Embryonic facial prominence (tissue), 1 donor: ENCODE measurements around the gene TMEM81.

Source experiments
- DNase-seq: peaks from one replicate; pipeline ENCODE4 v3.0.0-alpha.2; 2016; ENCODE audit errors: extremely low spot score

The TMEM81 gene

DNA sequence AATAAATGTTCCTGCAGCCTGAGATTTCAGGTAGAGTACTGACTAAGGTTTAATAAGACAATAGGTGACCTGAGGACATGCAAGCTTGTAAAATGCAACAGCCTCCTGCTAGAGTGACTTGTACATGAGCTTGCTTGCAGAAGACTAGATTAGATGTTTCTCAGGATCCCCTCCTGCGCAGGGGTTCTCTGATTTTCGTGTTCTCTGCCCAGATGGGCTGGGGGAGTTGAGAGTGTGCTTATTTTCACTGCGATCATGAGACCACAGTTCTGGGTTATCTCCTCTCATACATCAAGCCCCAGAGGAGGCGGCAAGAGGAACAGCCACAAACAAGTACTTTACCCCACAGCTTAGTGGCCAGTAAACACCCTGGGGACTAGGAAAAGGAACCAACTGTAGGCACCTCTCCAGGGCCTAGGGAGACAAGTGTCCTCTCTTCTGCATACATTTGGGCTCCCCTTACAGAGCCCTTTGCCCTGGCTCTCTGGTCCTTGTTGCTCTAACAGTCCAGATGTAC, 8.0 kb downstream of the TMEM81 start:
- no peak for DNase-seq

DNA sequence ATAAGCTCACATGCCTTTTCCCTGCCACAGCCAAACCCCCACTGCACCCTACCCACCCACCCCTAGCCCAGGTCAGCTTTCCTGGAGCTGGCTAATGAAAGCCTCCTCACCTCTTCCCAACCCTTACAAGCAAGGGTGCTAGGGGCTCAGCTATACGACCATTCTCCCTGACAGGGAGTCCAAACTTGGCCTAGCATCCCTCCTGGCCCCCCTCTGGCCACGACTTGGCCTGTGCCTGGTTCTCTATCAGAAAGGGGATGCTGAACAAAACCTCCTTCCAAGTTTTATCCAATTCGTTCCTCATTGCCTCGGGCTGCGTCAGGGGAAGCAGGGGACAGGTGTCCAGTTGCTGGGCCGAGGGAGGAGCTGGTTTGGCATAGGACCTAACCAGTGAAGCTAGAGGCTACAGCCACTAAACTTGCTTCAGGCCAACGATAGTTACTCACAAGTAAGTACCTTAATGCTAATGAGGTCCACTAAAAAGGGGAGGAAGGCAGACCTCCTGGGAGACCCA, 8.6 kb downstream of the TMEM81 start:
- no peak for DNase-seq

DNA sequence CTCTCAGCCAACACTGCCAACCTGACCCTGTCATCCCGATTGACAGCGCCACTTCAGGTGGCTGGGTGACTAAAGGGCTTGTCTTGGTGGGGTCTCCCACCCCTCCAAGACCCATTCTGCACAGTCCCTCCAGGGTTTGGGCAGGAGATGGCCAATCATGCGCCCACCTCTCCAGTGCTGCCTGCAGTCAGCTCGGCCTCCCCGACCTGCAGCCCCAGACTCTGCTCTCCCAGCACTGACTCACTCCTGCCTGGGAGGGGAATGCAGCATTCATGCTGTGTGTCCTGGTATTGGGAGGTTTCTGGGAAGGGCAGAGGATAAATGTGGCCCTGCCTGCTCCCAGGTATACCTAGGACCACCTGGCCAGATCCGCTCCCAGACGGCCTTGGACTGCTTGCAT, 9.7 kb downstream of the TMEM81 start:
- no peak for DNase-seq

DNA sequence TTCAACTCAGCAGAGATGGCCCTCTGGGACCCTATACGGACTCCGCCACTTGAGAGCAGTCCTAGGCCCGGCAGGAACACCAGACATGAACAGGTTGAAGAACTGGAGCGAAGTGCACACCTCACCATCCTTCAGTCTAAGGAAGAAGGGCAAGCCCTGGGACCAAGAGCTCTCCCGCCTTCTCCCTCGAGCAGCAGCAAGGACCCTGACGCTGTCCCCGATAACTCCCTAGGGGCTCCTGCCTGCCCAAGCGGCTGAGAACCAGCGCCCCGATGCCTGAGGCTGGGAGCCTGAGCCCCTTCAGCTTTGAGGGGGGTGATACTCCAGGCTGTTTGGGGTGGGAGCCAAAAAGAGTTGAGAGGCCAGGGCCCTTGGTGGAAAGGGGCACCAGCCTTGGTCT, 10.2 kb downstream of the TMEM81 start:
- DNase-seq: no peak

DNA sequence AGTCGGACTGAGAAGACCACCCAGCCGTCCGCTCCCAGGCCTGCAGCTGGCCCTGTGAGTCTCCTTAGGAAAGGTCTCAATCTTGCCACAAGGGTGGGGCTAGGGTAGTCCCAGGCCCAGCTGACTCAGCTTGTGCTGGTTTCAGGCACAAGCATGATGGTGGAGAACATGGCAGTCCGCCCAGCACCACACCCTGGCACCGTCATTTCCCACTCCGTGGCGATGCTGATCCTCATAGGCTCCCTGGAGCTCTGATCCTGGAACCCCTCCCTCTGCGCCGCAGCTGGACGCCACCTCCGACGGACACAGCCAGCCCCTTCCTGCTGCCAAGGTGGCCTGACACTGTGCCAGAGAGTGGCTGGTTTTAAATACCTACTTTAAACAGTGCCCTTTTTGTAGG, 10.7 kb downstream of the TMEM81 start:
- no peak for DNase-seq

DNA sequence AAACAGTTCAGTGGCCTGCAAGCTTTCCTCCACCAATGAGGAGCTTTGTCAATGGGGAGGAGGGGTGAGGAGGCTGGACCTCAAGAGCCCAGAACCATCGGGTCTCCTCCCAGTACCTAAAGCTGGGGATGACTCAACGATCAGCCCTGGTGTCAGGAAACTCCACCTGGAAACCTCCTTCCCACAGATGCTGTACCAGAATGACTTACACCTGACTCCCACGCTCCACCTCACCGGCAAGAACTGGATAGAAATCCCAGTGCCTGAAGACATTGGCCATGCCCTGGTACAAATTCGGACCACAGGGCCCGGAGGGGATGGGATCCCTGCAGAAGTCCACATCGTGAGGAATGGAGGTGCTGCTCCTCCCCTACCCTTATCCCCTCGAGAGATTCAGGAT, 11.4 kb downstream of the TMEM81 start:
- no peak for DNase-seq

DNA sequence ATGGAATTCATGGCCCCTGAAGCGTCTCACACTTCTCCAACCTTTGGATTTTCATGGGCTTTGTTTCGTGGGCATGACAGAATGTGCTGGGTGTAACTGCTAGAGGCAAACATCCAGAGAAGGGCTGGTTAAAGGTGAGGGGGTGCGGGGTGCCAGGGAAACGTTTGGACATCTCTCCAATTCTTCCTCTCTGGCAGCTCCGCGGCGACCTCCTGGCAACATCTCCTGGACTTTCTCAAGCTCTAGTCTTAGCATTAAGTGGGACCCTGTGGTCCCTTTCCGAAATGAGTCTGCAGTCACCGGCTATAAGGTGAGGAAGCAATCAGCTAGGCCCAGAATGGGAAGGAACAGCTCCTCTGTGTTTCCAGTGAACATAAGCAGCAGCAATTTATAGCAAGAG, 12.0 kb downstream of the TMEM81 start:
- no peak for DNase-seq

DNA sequence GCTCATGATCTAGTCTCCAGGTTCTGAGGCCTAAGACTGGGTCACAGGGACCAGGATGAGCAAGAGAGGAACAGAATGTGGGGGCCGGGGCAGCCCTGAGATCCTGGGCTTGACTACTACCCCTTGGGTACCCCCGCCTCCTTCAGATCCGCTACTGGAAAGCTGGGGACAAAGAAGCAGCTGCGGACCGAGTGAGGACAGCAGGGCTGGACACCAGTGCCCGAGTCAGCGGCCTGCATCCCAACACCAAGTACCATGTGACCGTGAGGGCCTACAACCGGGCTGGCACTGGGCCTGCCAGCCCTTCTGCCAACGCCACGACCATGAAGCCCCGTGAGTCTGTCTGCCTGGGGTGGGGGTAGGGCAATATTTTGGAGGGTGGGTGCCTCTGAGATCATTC, 12.5 kb downstream of the TMEM81 start:
- DNase-seq: no peak

DNA sequence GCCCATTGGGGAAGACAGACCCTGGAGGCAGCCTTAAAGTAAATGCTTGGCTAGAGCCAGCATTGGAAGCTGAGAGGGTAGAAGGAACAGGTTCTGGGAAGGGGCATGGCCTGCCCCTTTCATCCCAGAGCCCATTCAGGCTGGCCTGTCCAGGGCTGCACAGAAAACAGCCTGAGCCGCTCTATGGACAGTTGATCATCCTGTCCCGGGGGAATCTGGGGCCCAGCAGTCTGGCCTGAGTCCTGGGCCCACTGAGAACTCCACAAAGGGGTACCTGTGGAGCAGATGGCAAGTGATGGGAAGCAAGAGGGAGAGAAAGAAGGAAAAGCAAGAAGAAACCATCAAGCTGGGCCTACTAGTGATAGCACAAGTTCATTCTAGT, 13.2 kb downstream of the TMEM81 start:
- DNase-seq: no peak

DNA sequence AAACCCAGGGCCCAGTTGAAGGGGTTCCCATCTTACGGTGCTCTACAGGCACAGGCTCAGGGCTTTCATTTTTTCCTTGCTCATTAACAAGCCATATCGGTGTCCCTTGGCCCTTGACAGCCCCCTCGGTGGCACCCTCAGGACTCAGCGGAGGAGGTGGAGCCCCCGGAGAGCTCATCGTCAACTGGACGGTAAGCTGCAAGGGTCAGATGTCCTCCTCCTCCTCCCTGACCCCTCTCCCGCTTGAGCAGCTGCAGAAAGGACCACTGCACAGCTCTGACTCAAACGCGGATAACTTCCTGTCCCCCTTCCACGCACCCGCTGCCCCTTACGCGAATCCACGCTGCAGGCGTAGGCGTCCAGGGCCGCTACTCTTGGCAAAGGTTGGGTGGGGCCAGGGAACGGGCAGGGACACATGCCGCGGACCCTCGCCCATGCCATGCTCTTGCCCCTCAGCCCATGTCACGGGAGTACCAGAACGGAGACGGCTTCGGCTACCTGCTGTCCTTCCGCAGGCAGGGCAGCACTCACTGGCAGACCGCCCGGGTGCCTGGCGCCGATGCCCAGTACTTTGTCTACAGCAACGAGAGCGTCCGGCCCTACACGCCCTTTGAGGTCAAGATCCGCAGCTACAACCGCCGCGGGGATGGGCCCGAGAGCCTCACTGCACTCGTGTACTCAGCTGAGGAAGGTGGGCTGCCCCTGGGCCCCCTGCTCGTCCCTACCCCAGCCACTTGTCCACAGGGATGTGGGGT, 14.7 kb downstream of the TMEM81 start:
- DNase-seq: no peak

DNA sequence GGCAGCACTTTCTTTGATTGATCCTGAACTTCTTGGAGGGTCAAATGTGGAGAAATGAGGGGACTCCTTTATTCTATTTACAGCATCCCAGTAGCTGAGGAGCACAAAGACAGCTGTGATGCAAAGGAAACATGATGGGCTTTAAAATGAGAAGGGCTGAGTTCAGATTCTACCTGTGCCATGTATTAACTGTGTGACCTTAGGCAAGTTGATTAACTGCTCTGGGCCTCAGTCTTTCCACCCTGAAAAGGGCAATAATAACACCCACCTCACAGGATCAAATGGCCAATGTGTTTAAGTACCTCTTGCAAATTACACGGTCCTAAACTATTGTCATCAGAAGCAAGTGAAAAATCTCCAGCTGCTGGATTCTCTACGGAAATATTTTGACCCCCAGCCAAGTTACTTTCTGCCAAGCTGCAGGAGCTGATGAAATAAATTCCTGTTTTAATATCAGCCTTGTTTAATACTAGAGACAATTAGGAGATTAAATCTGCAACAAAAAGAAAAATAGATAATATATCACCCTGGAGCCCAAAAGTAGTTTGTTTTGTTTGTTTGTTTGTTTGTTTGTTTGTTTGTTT, 15.7 kb downstream of the TMEM81 start:
- no peak for DNase-seq

DNA sequence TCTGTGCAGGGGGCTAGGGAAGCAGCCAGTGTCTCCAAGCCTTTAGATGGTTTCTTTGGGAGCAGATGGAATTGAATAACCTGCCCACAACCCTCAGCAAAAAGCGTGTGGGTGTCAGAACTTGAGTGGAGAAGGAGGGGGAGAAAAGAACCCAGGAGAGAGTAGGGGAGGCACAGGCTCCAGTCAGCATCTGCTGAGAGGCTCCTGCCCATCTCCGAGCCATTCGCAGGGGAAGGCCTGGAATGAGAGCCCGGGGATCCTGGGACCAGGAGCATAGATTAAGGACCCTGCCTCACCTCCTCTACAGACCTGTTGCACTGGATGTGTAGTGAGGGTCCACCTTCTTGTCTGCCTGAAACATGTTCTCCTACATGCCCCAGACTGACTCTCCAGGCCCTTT, 16.3 kb downstream of the TMEM81 start:
- DNase-seq: no peak

DNA sequence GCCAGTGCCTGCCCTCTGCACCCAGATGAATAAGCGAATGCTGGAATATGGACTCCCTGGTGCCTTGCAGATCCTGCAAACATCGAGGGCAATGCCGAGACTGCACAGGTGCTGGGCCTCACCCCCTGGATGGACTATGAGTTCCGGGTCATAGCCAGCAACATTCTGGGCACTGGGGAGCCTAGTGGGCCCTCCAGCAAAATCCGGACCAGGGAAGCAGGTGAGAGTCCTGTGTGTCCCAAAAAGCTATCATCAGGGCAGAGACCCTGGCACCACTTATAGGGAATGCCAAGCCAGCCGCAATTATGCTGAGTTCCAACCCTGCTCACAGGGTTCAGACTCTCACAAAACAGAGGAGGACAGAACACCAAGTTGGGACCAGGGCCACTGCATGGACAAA, 17.2 kb downstream of the TMEM81 start:
- DNase-seq: no peak

DNA sequence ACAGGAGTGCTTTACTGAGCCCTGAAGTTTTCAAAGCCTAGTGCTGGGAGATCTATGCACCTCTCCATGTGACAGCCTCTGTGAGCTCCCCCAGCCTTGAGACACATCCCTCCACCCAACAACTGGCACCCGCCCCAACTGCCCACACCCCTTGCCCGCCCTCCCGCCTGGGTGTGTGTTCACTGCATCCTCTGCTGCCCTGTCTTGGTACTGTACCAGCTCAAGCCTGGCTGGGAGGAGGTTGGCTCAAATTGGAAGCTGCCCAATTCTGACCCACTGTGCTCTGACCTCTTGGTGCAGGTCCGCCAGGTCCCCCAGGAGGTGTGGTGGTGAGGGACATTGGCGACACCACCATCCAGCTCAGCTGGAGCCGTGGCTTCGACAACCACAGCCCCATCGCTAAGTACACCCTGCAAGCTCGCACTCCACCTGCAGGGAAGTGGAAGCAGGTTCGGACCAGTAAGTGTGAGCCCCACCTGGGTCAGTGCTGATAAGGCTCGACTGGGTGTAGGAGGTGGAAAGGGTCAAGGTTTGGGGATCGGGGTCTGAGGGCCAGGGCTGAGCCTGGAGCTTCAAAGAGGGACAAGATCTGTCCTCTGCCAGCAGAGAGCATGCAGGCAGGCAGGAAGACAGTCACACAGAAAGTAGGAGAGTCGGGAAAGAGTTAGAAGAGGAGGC, 18.0 kb downstream of the TMEM81 start:
- DNase-seq: no peak

DNA sequence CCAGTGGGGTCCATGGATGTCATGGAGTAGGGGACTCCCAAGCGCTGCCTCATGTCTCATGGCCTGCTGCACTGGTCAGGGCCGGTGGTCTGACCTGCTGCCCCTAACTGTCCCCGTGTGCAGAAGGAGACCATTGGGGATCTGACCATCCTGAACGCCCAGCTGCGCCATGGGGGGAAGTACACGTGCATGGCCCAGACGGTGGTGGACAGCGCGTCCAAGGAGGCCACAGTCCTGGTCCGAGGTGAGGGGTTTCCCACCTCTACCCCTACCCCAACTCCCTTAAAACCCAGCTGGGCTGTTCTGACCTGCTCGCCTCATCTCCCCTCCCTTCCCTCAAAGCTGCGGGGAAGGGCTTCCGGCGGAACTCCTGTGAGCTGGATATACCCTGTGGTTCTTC, 18.6 kb downstream of the TMEM81 start:
- DNase-seq: no peak

DNA sequence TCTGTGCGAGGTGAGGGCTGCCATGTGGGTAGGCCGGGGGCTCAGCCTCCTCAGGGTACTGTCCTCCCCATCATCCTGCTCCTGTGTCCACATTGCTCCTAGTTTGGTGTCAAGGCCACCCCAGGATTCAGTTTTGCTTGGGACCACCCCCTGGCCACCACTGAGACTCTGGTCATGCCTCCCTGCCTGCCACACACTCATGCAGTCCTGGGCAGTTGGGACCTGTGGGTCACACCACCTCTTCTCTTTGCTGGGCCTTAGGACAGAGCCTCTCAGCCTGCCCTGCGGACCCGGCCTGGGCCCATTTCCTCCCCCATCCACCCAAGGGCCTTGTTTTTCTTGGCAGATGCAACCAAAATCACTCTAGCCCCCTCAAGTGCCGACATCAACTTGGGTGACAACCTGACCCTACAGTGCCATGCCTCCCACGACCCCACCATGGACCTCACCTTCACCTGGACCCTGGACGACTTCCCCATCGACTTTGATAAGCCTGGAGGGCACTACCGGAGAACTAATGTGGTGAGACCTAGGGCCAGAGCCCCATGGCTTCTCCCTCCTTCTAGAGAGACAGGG, 19.4 kb downstream of the TMEM81 start:
- no peak for DNase-seq

DNA sequence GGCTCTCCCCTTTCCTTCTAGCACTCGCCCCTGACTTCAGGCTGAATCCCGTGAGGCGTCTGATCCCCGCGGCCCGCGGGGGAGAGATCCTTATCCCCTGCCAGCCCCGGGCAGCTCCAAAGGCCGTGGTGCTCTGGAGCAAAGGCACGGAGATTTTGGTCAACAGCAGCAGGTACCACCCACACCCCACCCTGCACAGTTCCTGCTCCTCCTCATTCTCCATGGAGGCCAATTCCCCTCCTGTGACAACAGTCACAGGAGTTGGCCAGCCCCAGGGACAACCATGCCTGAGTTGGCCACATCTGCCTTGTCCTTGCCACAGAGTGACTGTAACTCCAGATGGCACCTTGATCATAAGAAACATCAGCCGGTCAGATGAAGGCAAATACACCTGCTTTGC, 20.0 kb downstream of the TMEM81 start:
- no peak for DNase-seq

DNA sequence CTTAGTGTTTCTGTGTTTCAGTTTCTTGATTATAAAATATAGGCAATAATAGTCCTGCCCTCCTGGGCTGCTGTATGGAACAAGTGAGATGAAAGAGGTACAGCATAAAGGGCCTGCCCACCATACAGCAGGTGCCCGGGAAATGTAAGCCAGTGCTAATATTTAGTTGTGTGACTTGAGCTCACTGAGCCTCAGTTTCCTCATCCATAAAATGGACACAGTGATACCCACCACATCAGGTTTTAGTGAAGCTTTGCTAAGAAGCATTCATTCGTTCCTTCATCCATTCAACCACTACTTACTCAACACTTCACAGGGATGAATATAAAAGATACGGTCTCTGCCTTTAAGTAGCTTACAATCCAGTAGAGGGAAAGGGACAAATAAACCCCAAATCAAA, 21.4 kb downstream of the TMEM81 start:
- DNase-seq: no peak

DNA sequence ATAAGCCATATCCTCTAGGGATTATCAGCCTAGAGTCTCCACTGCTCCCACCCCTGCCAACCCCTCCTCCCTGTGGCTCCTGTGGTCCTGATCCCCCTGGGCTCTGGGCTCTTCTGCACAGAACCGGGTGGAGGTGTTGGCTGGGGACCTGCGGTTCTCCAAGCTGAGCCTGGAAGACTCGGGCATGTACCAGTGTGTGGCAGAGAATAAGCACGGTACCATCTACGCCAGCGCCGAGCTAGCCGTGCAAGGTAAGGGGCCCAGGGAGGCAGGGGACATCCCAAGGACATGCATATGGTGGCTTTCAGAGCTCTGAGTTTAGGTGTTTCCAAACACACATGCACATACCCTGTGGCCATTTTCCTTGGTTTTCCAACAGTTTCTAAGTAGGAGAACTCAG, 21.9 kb downstream of the TMEM81 start:
- no peak for DNase-seq

DNA sequence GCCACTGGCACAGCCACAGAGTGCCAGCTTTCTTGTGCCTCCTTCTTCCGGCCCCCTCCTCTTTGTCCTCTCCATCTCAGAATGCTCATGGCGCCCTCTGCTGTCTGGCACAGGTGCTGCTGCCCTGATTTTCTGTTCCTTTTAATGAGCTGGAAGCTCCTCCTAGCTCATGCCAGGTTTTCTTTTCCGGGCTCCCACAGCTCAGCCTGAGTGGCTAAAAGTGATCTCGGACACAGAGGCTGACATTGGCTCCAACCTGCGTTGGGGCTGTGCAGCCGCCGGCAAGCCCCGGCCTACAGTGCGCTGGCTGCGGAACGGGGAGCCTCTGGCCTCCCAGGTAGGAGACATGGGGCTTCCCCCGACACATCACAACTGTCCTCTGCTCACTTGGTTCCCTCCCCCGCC, 22.6 kb downstream of the TMEM81 start:
- DNase-seq: peak; percentile 70

DNA sequence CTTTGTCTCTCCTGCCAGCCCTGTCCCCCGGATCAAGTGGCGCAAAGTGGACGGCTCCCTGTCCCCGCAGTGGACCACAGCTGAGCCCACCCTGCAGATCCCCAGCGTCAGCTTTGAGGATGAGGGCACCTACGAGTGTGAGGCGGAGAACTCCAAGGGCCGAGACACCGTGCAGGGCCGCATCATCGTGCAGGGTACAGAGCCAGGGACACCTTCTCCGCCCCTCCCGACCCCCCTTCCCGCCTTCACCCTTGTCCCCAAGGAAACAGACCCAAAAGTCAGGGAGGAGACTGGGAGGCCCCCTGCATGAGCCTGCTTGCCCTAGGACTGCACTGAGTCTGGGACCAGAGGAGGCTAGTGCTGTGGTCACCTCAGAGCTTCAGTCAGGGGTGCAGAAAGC, 23.0 kb downstream of the TMEM81 start:
- no peak for DNase-seq

DNA sequence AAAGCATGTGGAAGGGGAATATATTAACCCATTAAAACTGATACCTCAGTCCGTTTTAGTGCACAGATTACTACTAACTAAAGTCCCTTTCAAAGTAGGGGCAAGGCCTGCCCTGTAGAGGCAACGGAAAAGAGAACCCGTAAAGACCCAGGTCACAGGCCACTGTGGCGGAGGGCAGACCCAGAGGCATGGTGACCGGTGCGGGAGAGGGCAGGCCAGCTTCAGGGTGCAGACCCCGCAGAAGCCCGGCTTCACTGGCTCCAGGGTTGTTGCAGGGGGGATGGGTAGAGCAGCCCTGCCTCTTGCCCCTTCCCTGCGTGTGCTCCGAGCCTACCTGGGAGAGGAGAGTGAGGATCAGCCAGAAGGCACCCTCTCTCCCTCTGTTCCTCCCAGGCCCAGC, 23.5 kb downstream of the TMEM81 start:
- no peak for DNase-seq

DNA sequence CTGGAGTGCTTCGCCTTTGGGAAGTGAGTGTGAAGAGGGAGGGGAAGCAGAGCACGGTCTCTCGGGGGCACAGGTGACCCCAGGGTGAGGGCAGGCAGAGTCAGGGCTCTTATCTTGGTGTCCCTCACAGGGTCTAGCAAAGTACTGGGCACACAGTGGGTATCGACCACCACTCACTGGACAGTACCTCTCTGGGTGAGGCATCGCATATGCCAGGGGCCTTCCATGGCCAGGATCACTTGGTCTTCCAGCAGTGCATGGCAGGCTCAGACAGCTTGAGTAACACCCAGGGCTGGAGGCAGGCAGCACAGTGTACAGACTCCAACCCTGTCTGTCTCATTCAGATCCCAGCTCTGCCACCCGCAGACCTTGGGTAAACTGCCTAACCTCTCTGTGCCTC, 24.6 kb downstream of the TMEM81 start:
- DNase-seq: no peak
